HG02610 (cell line): ENCODE measurements around the gene NFIA.

Experiments used
- ATAC-seq: cut with Tn5 transposase; IDR thresholded peaks from one replicate; pipeline ENCODE4 v1.9.1; 2021; ENCODE audit warnings: mild to moderate bottlenecking, moderate library complexity; ENCODE audit not compliant: unreplicated experiment

NFIA gene

GRCh38 chr1:61501971-61502916 lies 419.9 kb downstream of the NFIA start:
- ATAC-seq: no peak

DNA sequence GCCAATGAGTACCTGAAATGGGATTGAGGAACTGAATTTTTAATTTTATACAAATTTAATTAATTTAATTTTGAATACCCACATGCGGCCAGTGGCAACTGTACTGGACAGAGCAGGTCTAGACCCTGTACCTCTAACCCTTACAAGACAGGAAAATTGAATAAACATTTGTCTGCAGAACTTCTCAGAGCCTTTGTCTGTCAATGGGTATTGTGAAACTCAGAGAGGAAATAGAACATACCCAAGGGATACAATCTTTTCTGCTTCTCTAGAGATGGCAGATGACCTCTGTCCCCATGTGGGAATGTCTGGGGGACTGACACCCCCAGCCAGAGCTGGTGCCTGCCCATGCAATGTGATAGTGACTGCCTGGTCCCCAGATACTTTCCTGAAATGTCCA lies 421.9 kb downstream of the NFIA start:
- ATAC-seq: no peak

GRCh38 chr1:61504852-61505390 lies 422.6 kb downstream of the NFIA start:
- ATAC-seq: no peak

DNA sequence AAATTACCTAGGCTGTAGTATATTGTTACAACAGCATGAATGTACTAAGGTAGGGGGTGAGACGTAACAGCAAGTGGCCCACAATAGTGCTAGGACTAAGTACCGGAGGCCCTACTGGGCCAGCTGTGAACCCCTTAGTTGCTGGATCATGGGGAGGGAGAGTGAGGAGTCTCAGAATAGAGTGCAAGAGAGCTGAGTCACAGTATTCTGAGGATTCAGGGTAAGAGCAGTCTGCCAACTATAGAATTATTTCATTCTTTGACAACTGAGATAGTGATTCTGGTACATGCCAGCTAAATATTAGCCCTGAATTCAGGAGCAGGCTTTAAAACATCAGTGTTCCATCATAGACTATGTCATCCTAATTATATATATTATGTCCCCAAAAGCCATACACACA lies 423.9 kb downstream of the NFIA start:
- no peak for ATAC-seq

DNA sequence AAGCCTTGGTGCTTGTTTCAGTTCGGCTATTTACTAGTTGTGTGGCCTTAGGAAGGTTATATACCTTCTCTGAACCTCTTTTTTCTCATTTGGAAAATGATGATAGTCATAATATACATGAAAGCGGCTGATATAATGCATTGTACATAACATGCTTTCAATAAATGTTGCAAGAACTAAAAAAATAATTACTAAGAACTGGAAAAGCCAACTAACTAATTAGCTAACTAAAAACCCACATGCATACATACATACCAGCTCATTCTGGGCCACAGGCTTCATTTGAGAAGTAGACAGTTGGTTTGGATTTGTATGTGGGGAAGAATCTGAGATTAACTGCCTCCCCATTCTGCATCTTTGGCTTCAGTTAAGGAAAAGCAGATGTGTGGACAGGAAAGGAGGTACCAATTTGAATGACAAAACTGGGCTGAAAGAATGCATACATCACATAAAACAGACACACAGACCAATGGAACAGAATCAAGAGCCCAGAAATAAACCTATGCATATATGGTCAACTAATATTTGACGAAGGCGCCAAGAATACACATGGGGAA lies 424.7 kb downstream of the NFIA start:
- ATAC-seq: no peak
